C4-2B (cell line): ENCODE measurements around the gene KMT2E.

Experiments used
- ZFX ChIP-seq: fragments of 450-650 bp; IDR thresholded peaks from 2 replicates; pipeline ENCODE4 v1.6.1; 2017
- TF ChIP-seq, protein P1 (sequence below): fragments of 450-650 bp; conservative IDR thresholded peaks from 2 replicates; pipeline ENCODE4 v1.5.1; 2017; ENCODE audit warnings: mild to moderate bottlenecking

DNA sequence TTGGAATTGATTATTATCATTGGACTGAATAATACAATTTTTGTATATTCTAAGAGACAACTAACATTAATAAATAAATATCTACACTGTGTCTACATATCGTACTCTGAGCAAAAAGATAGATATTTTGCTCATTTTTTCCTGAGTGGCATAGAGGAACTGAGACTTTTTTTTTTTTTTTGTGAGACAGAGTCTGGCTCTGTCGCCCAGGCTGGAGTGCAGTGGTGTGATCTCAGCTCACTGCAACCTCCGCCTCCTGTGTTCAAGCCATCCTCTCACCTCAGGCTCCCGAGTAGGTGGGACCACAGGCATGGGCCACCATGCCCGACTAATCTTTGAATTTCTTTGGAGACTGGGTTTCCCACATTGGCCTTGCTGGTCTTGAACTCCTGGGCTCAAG is 14.0 kb downstream of the KMT2E start:
- TF ChIP-seq, protein P1, sequence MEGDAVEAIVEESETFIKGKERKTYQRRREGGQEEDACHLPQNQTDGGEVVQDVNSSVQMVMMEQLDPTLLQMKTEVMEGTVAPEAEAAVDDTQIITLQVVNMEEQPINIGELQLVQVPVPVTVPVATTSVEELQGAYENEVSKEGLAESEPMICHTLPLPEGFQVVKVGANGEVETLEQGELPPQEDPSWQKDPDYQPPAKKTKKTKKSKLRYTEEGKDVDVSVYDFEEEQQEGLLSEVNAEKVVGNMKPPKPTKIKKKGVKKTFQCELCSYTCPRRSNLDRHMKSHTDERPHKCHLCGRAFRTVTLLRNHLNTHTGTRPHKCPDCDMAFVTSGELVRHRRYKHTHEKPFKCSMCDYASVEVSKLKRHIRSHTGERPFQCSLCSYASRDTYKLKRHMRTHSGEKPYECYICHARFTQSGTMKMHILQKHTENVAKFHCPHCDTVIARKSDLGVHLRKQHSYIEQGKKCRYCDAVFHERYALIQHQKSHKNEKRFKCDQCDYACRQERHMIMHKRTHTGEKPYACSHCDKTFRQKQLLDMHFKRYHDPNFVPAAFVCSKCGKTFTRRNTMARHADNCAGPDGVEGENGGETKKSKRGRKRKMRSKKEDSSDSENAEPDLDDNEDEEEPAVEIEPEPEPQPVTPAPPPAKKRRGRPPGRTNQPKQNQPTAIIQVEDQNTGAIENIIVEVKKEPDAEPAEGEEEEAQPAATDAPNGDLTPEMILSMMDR: no peak
- TF ChIP-seq ZFX: no peak
